RKO (cell line): Measurements from ENCODE around the gene PARD6A.
A peak's percentile ranks its signal among the peaks of the same experiment; 100 is the strongest.

Experiments
- DNase-seq: peaks from one replicate; pipeline ENCODE4 v3.0.0-alpha.2; 2016; ENCODE audit warnings: low spot score

The PARD6A gene

GRCh38 chr16:67660564-67661028 lies at the start of gene PARD6A:
TSS of gene PARD6A (plus strand) at chr16:67660960. CDS start at chr16:67661039, 79 bp downstream.
- DNase-seq, result peak; percentile 98

GRCh38 chr16:67613808-67614207 lies 47.0 kb upstream of the PARD6A start:
- no peak for DNase-seq

GRCh38 chr16:67628216-67628615 lies 32.5 kb upstream of the PARD6A start:
- DNase-seq, result no peak

GRCh38 chr16:67632415-67633172 lies 28.2 kb upstream of the PARD6A start:
- no peak for DNase-seq

- no peak for DNase-seq
These were observed 24.0 kb upstream of the PARD6A start for GRCh38 chr16:67636713-67637112.

GRCh38 chr16:67637625-67638024 lies 23.1 kb upstream of the PARD6A start:
- DNase-seq, result no peak

GRCh38 chr16:67641779-67642708 lies 18.7 kb upstream of the PARD6A start:
- peak; percentile 23 for DNase-seq

- DNase-seq, result no peak
These were observed 16.7 kb upstream of the PARD6A start for GRCh38 chr16:67644038-67644437.

- DNase-seq, result no peak
These were observed 15.2 kb upstream of the PARD6A start for GRCh38 chr16:67645397-67646121.

GRCh38 chr16:67647111-67647651 lies 13.6 kb upstream of the PARD6A start:
- DNase-seq, result no peak

GRCh38 chr16:67647681-67648080 lies 13.1 kb upstream of the PARD6A start:
- no peak for DNase-seq

GRCh38 chr16:67648088-67648763 lies 12.5 kb upstream of the PARD6A start:
- no peak for DNase-seq

- no peak for DNase-seq
These were observed 11.9 kb upstream of the PARD6A start for GRCh38 chr16:67648764-67649407.

GRCh38 chr16:67649494-67649931 lies 11.2 kb upstream of the PARD6A start:
- DNase-seq, result no peak

GRCh38 chr16:67650023-67650422 lies 10.7 kb upstream of the PARD6A start:
- DNase-seq, result no peak

GRCh38 chr16:67651039-67651438 lies 9.7 kb upstream of the PARD6A start:
- no peak for DNase-seq

- no peak for DNase-seq
These were observed 8.9 kb upstream of the PARD6A start for GRCh38 chr16:67651847-67652246.

- DNase-seq, result no peak
These were observed 8.1 kb upstream of the PARD6A start for GRCh38 chr16:67652578-67653127.

- DNase-seq, result no peak
These were observed 7.5 kb upstream of the PARD6A start for GRCh38 chr16:67653128-67653788.
